ENCODE measurements around the gene CACNA1B.

- TF ChIP-seq, protein P1, sequence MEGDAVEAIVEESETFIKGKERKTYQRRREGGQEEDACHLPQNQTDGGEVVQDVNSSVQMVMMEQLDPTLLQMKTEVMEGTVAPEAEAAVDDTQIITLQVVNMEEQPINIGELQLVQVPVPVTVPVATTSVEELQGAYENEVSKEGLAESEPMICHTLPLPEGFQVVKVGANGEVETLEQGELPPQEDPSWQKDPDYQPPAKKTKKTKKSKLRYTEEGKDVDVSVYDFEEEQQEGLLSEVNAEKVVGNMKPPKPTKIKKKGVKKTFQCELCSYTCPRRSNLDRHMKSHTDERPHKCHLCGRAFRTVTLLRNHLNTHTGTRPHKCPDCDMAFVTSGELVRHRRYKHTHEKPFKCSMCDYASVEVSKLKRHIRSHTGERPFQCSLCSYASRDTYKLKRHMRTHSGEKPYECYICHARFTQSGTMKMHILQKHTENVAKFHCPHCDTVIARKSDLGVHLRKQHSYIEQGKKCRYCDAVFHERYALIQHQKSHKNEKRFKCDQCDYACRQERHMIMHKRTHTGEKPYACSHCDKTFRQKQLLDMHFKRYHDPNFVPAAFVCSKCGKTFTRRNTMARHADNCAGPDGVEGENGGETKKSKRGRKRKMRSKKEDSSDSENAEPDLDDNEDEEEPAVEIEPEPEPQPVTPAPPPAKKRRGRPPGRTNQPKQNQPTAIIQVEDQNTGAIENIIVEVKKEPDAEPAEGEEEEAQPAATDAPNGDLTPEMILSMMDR (IDR thresholded peaks at IDR 0.05; ENCODE audit: insufficient read depth, low read length), result no peak
- TF ChIP-seq, protein P2, sequence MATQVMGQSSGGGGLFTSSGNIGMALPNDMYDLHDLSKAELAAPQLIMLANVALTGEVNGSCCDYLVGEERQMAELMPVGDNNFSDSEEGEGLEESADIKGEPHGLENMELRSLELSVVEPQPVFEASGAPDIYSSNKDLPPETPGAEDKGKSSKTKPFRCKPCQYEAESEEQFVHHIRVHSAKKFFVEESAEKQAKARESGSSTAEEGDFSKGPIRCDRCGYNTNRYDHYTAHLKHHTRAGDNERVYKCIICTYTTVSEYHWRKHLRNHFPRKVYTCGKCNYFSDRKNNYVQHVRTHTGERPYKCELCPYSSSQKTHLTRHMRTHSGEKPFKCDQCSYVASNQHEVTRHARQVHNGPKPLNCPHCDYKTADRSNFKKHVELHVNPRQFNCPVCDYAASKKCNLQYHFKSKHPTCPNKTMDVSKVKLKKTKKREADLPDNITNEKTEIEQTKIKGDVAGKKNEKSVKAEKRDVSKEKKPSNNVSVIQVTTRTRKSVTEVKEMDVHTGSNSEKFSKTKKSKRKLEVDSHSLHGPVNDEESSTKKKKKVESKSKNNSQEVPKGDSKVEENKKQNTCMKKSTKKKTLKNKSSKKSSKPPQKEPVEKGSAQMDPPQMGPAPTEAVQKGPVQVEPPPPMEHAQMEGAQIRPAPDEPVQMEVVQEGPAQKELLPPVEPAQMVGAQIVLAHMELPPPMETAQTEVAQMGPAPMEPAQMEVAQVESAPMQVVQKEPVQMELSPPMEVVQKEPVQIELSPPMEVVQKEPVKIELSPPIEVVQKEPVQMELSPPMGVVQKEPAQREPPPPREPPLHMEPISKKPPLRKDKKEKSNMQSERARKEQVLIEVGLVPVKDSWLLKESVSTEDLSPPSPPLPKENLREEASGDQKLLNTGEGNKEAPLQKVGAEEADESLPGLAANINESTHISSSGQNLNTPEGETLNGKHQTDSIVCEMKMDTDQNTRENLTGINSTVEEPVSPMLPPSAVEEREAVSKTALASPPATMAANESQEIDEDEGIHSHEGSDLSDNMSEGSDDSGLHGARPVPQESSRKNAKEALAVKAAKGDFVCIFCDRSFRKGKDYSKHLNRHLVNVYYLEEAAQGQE (IDR thresholded peaks at IDR 0.05; ENCODE audit: insufficient replicate concordance, low read depth), result no peak
- TF ChIP-seq POLR2AphosphoS5 (IDR thresholded peaks at IDR 0.05; ENCODE audit: low read depth) (no peak), GABPA (IDR thresholded peaks at IDR 0.05; ENCODE audit: low read depth) (no peak)
Measured at GRCh38 chr9:138044485-138045383, 167.2 kb downstream of the CACNA1B start.
